Subcutaneous abdominal adipose tissue (tissue), 5 donors: ENCODE results near the gene ZBTB2.

ENCODE experiments used
- H3K27ac ChIP-seq: one replicate; pipeline ENCODE4 v1.7.0; 2013; ENCODE audit warnings: low read depth, mild to moderate bottlenecking, inconsistent platforms, low read length, moderate library complexity
- H3K27me3 ChIP-seq, 5 donors: one replicate each; pipeline ENCODE4 v1.7.0; 2013; ENCODE audit warnings: low read length in 5 of 5, inconsistent platforms in 1 of 5; ENCODE audit not compliant: control insufficient read depth in 5 of 5, insufficient read depth in 4 of 5
- H3K36me3 ChIP-seq, 5 donors: one replicate each; pipeline ENCODE4 v1.7.0; 2013; ENCODE audit warnings: low read length in 5 of 5; ENCODE audit not compliant: control insufficient read depth in 5 of 5, insufficient read depth in 5 of 5
- H3K4me1 ChIP-seq, 5 donors: one replicate each; pipeline ENCODE4 v1.7.0; 2013; ENCODE audit warnings: low read length in 5 of 5, mild to moderate bottlenecking in 3 of 5, moderate library complexity in 1 of 5; ENCODE audit not compliant: control insufficient read depth in 5 of 5, insufficient read depth in 5 of 5
- H3K4me3 ChIP-seq, 5 donors: one replicate each; pipeline ENCODE4 v1.7.0; 2013; ENCODE audit warnings: low read length in 5 of 5, low read depth in 1 of 5
- H3K9ac ChIP-seq, 5 donors: one replicate each; pipeline ENCODE4 v1.7.0; 2013; ENCODE audit warnings: low read length in 5 of 5, mild to moderate bottlenecking in 4 of 5, moderate library complexity in 3 of 5
- H3K9me3 ChIP-seq, 5 donors: one replicate each; pipeline ENCODE4 v1.7.0; 2013; ENCODE audit warnings: low read length in 5 of 5; ENCODE audit not compliant: control insufficient read depth in 5 of 5
- donor health status: healthy.
- donor health status: healthy.
- donor health status: healthy.
- donor health status: healthy.
- donor health status: healthy.

Gene ZBTB2

DNA sequence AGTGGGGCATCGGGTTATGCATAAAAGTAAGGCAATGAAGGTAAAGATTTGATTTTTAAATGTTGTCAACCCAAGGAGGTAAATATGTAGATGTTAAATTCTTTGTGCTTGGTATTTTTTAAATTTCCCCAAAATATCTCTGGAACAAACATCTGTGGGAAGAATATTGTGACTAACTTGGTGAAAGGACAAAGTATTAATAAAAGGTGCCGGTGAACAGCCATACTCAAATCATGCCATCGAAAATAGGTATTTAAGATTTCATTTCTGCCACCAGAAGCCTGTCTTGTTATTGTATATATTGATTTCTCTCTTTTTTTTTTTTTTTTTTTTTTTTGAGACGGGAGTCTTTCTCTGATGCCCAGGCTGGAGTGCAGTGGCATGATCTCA is 12.6 kb upstream of the ZBTB2 start:
- peaks cover 0 to 8% (median 3%) of the 10 kb centered on the region in 5 donors for H3K4me1 ChIP-seq
- H3K36me3 ChIP-seq: peaks cover 14 to 29% (median 20%) of the 10 kb centered on the region in 5 donors
- H3K9ac ChIP-seq: no peak overlapping the region
- no peaks in the 10 kb centered on the region for H3K27me3 ChIP-seq
- H3K9me3 ChIP-seq: no peaks in the 10 kb centered on the region
- H3K27ac ChIP-seq: no peak overlapping the region
- no peak overlapping the region for H3K4me3 ChIP-seq

DNA sequence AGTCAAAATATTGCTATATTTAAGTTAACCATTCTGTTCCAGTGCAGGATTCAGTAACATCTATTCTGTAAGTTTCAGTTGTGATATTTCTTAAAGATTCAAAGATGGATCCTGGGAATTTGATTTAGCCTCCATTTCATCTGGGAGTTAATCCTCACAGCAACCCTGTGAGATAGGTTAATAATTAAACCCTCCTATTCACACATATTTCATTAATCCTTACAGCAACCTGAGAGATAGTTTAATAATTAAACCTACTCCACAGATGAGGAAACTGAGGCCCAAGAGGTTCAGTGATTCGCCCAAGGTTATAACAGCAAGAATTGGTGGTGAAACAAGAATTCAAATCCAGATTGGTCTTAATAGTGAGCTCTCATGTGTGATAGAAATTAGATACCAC is 10.9 kb upstream of the ZBTB2 start:
- Histone ChIP-seq H3K36me3 (peaks cover 14 to 20% (median 14%) of the 10 kb centered on the region in 5 donors), H3K9ac (no peak overlapping the region), H3K4me3 (no peak overlapping the region)

DNA sequence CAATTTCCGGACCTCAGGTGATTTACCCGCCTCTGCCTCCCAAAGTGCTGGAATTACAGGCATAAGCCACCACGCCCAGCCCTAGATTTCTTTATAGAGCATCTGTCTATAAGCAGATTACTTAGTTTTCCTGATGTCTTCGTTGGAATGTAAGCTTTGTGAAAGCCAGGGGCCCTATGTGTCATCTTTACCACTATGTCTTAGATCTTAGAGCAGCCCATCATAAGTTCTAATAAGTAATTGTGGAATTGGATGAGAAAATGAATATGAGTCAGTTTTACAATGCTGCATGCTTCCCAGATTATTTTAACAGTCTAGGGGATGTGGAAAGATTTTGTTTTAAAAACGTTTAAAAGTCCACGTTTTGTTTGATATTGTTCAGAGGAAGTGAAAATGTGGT is 9.1 kb upstream of the ZBTB2 start:
- Histone ChIP-seq H3K36me3 (peaks cover 10 to 18% (median 13%) of the 10 kb centered on the region in 5 donors), H3K9ac (no peak overlapping the region)

More for the DNA sequence above, 10.9 kb upstream of the ZBTB2 start:
- H3K27ac ChIP-seq: no peak overlapping the region
- no peaks in the 10 kb centered on the region for H3K9me3 ChIP-seq
- no peaks in the 10 kb centered on the region for H3K27me3 ChIP-seq
- H3K4me1 ChIP-seq: peaks cover 0 to 3% (median 0%) of the 10 kb centered on the region in 5 donors

DNA sequence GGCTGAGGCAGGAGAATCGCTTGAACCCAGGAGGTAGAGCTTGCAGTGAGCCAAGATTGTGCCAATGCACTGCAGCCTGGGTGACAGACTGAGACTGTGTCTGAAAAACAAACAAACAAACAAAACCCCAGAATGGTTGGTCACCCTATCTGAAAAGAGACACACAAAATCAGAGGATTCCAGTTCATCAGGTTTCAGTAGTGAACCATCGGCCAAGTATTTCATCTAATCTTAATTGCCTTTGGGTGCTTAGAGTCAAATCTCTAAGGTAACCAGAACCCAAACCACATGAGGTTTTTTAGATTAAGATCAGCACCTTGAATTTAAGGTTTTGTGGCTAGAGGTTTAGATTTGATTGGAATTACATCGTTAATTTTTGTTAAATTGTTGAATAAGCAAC is 8.3 kb upstream of the ZBTB2 start:
- Histone ChIP-seq H3K4me3 (no peak overlapping the region), H3K4me1 (peaks cover 0 to 12% (median 11%) of the 10 kb centered on the region in 5 donors), H3K9ac (no peak overlapping the region), H3K9me3 (no peaks in the 10 kb centered on the region), H3K27ac (no peak overlapping the region), H3K27me3 (no peaks in the 10 kb centered on the region), H3K36me3 (peaks cover 6 to 12% (median 8%) of the 10 kb centered on the region in 5 donors)

More for the DNA sequence above, 9.1 kb upstream of the ZBTB2 start:
- no peaks in the 10 kb centered on the region for H3K9me3 ChIP-seq
- no peak overlapping the region for H3K4me3 ChIP-seq
- H3K4me1 ChIP-seq: peaks cover 0 to 11% (median 7%) of the 10 kb centered on the region in 5 donors
- no peak overlapping the region for H3K27ac ChIP-seq
- no peaks in the 10 kb centered on the region for H3K27me3 ChIP-seq

DNA sequence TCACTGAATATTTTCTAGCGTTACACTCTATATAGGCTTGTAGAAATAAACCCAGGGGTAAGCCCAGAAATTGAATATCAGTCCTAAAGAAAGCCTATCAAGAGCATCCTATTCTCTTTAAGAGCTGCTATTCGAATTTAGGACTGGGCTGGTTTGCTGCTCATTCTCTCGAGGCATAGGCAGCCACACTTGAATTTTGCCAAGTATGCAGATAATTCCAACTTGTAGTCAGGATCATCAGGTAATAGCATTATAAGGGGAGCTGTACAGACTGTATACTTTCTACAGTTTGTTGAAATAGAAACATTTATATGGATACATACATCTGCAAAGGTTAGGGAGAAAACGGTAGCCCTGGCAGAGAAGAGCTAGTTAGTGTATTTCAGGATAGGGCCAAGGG is 2.1 kb upstream of the ZBTB2 start:
- Histone ChIP-seq H3K4me1 (peaks cover 2 to 49% (median 46%) of the 10 kb centered on the region in 5 donors), H3K9me3 (no peaks in the 10 kb centered on the region), H3K27me3 (no peaks in the 10 kb centered on the region), H3K4me3 (no peak overlapping the region), H3K9ac (peak overlapping the region in 1 of 5 donors; percentile 62), H3K27ac (no peak overlapping the region), H3K36me3 (no peaks in the 10 kb centered on the region)

DNA sequence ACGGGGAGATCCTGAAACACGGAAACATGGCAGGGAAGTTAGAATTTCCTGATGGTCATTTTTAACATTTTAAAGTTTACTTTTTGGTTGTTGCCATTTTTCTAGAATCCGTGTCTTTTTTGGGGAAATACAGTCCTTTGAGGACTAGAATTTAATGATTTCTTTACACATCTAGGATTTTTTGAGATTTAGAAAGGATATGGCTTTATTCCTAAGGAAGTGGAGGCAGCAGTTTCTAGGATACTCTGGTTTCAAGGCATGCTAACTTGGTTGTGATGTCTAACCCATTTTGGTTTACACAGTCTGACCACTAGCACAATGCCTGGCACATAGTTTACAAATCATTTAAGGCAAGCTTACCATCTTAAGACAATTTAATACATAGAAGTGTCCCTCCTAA is 1.1 kb upstream of the ZBTB2 start:
- peaks cover 2 to 54% (median 48%) of the 10 kb centered on the region in 5 donors for H3K4me1 ChIP-seq

DNA sequence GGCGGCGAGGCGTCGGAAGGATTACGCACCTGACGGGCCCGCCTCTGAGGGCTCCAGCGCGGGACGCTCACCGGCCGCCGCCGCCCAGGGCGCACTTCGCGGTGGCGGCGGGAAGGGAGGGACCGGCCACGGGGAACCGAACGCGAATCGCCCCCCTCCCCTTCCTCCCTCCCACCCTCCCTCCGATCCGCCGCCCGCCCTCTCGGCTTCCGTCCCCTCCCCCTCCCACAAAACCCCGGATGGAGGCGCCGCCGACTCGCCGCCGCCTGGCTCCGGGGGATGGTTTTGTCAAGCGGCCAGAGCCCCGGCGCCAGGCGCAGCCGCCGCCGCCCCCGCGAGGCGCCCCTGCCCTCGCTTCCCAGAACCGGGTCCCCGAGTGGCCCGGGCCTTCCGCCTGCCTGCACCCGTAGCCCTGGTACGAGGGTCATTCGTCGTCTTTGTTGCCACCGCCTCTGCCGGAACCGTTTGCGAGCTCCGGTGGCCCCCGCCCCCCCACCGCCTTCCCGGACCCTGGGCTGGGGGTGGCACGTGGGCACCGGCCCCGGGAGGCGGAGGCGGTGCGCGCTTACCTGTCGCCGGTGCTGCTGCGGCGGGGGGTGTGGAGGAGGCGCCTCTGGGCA is 398 bp downstream of the ZBTB2 start:
- peaks cover 2 to 48% (median 44%) of the 10 kb centered on the region in 5 donors for H3K4me1 ChIP-seq
- H3K27ac ChIP-seq: peak overlapping the region; percentile 92
- peak overlapping the region in 4 of 5 donors; percentile 68 to 95 (median 88) for H3K9ac ChIP-seq
- H3K4me3 ChIP-seq: peak overlapping the region in 4 of 5 donors; percentile 64 to 87 (median 80)
- no peaks in the 10 kb centered on the region for H3K9me3 ChIP-seq
- H3K36me3 ChIP-seq: no peaks in the 10 kb centered on the region
- no peaks in the 10 kb centered on the region for H3K27me3 ChIP-seq

More for the DNA sequence above, 1.1 kb upstream of the ZBTB2 start:
- H3K36me3 ChIP-seq: no peaks in the 10 kb centered on the region
- no peaks in the 10 kb centered on the region for H3K9me3 ChIP-seq
- peak overlapping the region; percentile 38 for H3K27ac ChIP-seq
- peak overlapping the region; percentile 75 to 87 (median 80) for H3K4me3 ChIP-seq
- H3K9ac ChIP-seq: peak overlapping the region in 4 of 5 donors; percentile 8 to 62 (median 51)
- no peaks in the 10 kb centered on the region for H3K27me3 ChIP-seq

DNA sequence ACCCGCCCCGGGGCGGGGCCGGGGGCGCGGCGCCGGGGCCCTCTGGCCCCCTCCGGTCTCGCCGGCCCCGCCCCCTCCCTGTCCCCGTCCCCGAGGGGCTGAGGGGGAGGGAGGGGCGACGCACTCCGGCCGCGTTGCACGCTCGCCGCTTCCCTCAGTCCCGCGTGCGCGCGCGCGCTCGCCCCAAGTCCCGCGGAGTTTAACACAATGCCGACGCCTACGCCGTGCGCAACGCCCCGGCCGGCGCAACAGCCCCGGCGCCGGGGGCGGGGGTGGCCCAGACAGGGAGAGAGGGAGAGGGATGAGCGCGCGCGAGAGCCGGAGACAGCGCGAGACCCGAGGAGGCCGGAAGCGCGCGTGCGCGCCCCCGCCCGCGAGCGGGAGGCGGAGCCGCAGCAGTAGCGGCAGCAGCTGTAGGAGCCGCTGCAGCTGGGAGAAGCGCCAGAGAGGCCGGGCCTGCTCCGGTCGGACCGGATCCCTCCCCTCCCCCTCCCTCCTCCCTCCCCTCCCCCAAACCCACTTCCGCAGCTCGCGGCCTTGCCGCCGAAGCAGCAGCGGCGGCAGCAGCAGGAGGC is 996 bp downstream of the ZBTB2 start:
- no peaks in the 10 kb centered on the region for H3K27me3 ChIP-seq
- peaks cover 2 to 46% (median 43%) of the 10 kb centered on the region in 5 donors for H3K4me1 ChIP-seq
- peak overlapping the region in 4 of 5 donors; percentile 71 to 87 (median 81) for H3K4me3 ChIP-seq
- H3K9me3 ChIP-seq: no peaks in the 10 kb centered on the region
- peak overlapping the region; percentile 97 for H3K27ac ChIP-seq
- peak overlapping the region in 2 of 5 donors; percentile 56 to 74 for H3K9ac ChIP-seq
- no peaks in the 10 kb centered on the region for H3K36me3 ChIP-seq

DNA sequence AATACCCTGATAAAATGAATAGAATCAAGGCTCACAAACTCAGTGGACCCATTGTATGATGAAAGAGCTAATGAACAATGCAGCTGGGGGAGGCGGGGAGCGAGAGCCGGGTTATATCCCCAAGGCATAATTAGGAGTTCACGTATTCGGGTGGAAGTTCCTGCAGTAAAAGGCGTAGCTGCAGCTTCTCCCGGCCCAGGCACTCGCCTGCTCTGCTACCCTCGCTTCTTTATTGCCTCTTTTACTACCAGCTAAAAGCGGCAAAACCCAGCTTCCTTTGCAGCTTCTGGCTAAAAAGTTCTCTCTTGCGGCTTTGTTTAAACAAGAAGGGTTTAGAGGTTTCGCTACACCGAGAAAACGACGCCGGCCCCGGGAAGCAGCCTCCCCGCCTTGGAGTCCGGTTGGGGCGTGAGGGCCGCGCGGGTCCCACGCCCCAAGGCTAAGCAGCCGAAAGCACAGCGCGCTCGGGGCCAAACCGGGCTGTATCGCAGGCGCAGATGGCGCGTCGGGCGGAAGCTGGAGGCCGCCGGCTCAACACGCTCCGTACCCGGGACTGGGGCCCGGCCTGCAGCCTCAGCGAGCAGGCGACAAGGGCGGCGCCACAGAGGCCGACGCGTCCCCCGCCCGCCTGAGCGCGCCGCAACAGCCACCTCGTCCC is 1.6 kb downstream of the ZBTB2 start:
- Histone ChIP-seq H3K27ac (peak overlapping the region; percentile 97), H3K27me3 (no peaks in the 10 kb centered on the region), H3K4me1 (peaks cover 2 to 46% (median 36%) of the 10 kb centered on the region in 5 donors), H3K9me3 (no peaks in the 10 kb centered on the region), H3K9ac (peak overlapping the region; percentile 21 to 89 (median 86)), H3K4me3 (peak overlapping the region; percentile 71 to 93 (median 82)), H3K36me3 (no peaks in the 10 kb centered on the region)
